Neutrophil (primary cell): Measurements from ENCODE around the gene SCN7A.

ENCODE experiments used
- H3K27ac ChIP-seq: fragments of 200-600 bp; sonication (generic); 2 replicates; pipeline ENCODE4 v1.5.1; 2016; ENCODE audit warnings: mild to moderate bottlenecking, moderate library complexity
- H3K27me3 ChIP-seq: fragments of 200-600 bp; sonication (generic); 2 replicates; pipeline ENCODE4 v1.6.0; 2016; ENCODE audit warnings: mild to moderate bottlenecking
- H3K36me3 ChIP-seq: fragments of 200-600 bp; sonication (generic); 2 replicates; pipeline ENCODE4 v1.5.1; 2017
- H3K4me1 ChIP-seq, 2 experiments: fragments of 200-600 bp in 1 of 2; sonication (generic) in 1 of 2; 1 replicate in 1 of 2; 2 replicates in 1 of 2; pipeline versions ENCODE4 v1.5.1 to v1.6.1; 2013 to 2016; ENCODE audit warnings: low read depth in 1 of 2, low read length in 1 of 2, mild to moderate bottlenecking in 1 of 2, moderate library complexity in 1 of 2; ENCODE audit not compliant: control insufficient read depth in 1 of 2, insufficient read depth in 1 of 2
- H3K4me3 ChIP-seq, 2 experiments: fragments of 200-600 bp in 1 of 2; sonication (generic) in 1 of 2; 1 replicate in 1 of 2; 2 replicates in 1 of 2; pipeline ENCODE4 v1.5.1; 2013 to 2016; ENCODE audit warnings: low read depth in 1 of 2, low read length in 1 of 2, mild to moderate bottlenecking in 1 of 2, moderate library complexity in 1 of 2
- H3K9me3 ChIP-seq: fragments of 200-600 bp; sonication (generic); 2 replicates; pipeline ENCODE4 v1.5.1; 2016
- CTCF ChIP-seq: fragments of 200-600 bp; sonication (generic); IDR thresholded peaks from 2 replicates; pipeline ENCODE4 v1.5.1; 2016; ENCODE audit warnings: antibody characterized with exemption

SCN7A gene

GRCh38 chr2:166519391-166519962 is 25.4 kb upstream of the SCN7A start:
- no peak for TF ChIP-seq CTCF
- Histone ChIP-seq H3K4me3 (no peak overlapping the region), H3K9me3 (no peaks in the 10 kb centered on the region), H3K36me3 (no peaks in the 10 kb centered on the region), H3K4me1 (peaks cover 4% of the 10 kb centered on the region in 2 experiments), H3K27me3 (no peaks in the 10 kb centered on the region), H3K27ac (no peak overlapping the region)

GRCh38 chr2:166518634-166519390 is 24.8 kb upstream of the SCN7A start:
- no peak overlapping the region for H3K27ac ChIP-seq
- no peaks in the 10 kb centered on the region for H3K36me3 ChIP-seq
- H3K4me1 ChIP-seq: peaks cover 4 to 10% of the 10 kb centered on the region in 2 experiments
- no peak for TF ChIP-seq CTCF
- H3K9me3 ChIP-seq: no peaks in the 10 kb centered on the region
- no peaks in the 10 kb centered on the region for H3K27me3 ChIP-seq
- no peak overlapping the region for H3K4me3 ChIP-seq

GRCh38 chr2:166517533-166518061 is 23.5 kb upstream of the SCN7A start:
- H3K36me3 ChIP-seq: no peaks in the 10 kb centered on the region
- no peaks in the 10 kb centered on the region for H3K27me3 ChIP-seq
- TF ChIP-seq CTCF: no peak
- H3K27ac ChIP-seq: no peak overlapping the region
- H3K4me3 ChIP-seq: no peak overlapping the region
- H3K9me3 ChIP-seq: no peaks in the 10 kb centered on the region
- H3K4me1 ChIP-seq: peaks cover 4 to 11% of the 10 kb centered on the region in 2 experiments

- TF ChIP-seq CTCF: no peak
These were observed 22.8 kb upstream of the SCN7A start for GRCh38 chr2:166516712-166517303.

DNA sequence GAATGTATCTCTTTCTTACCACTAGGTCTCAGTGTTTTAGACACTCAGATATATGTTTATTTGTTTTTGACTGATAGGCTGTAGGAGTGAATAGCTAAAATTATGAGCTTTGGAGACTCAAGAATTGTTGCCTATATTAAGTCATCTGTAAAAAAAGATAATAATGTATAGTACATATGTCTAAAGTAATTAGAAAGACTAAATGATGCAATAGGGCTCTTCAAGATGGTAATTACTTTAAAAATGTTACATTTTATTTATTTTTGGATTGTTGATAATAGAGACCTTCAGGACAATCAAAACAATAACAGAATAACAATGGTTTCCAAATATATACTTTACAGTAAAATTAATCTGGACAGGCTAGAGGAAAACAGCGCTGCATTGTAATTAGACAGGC is 19.9 kb upstream of the SCN7A start:
- H3K27me3 ChIP-seq: no peaks in the 10 kb centered on the region
- H3K27ac ChIP-seq: no peak overlapping the region
- no peak overlapping the region for H3K4me3 ChIP-seq
- TF ChIP-seq CTCF: no peak
- no peaks in the 10 kb centered on the region for H3K9me3 ChIP-seq
- H3K4me1 ChIP-seq: peaks cover 4 to 11% of the 10 kb centered on the region in 2 experiments
- no peaks in the 10 kb centered on the region for H3K36me3 ChIP-seq

More at GRCh38 chr2:166516712-166517303, 22.8 kb upstream of the SCN7A start:
- Histone ChIP-seq H3K4me3 (no peak overlapping the region), H3K27ac (no peak overlapping the region), H3K9me3 (no peaks in the 10 kb centered on the region), H3K4me1 (peaks cover 4 to 11% of the 10 kb centered on the region in 2 experiments), H3K36me3 (no peaks in the 10 kb centered on the region), H3K27me3 (no peaks in the 10 kb centered on the region)
